ENCODE measurements around the gene DNAH7. TPM values are rescaled to one million over a fixed set of nuclear protein-coding genes. Genes with fewer than 3 reads are reported as not detected.
A peak's percentile ranks its signal among the peaks of the same experiment; 100 is the strongest.

The DNAH7 gene
- total RNA-seq, result under 1 TPM in 1 of 2 experiments, not detected in 1; 0.29 TPM

DNA sequence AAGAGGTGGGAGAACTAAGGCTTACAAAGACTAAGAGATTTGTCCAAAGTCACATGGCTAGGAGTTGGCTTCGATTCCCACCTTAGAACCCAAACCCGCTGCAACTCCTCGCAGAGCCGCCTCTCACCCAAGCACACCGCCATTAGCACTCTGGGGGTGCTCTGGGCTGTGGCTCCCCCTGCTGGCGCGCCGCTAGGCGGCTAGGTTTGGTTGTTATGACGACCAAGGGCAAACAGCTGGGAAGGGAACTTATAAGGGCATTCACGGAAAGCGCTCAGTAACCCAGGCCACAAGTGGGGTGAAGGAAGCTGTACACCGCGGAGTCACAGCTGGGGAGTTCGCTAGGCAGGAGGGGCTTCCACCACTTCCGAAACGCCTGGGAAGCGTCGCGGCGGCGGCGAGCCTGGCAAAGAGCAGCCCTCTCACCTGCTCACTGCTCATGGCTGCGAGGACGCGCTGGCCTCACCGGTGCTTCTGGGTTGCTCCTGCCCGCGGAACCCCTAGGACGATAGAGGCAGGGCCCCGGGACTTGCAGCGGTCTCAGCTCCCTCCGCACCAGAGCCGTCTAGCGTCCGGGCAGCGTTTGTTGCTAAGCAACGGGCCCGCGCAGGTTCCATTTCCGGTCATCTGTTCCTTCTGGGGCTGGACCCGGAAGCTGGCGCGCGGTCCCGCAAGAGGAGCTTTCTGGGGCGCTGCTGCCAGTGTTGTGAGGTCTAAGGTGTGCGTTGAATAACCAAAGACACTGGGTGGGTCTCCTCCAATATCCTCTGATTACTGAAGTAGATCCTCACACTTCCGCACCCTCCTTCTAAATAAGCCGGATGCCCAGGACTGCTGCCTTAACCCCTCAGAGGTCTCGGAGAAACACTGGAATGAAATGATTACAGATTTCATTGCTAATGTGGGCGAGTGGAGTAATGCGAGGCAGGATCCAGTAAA, at the start of gene DNAH7:
Gene DNAH7, minus strand, starts transcription at position 567 of the 939 bp plus-strand sequence. Its CDS starts 126 bp downstream, at position 441.
- intact Hi-C loops (cut with micrococcal nuclease), result loop anchor here (1.0 to 10.0 kb wide), 11 partner anchors 130 to 1902 kb away; partner anchors contain the start of gene HECW2
- peaks cover 2% of the 10 kb centered on the region for H3K27me3 Mint-ChIP-seq (ENCODE audit: low read depth)
- no peaks in the 10 kb centered on the region for H3K9me3 Mint-ChIP-seq
- CTCF ChIA-PET, result interaction anchor here (0.7 to 4.2 kb wide), 33 partner anchors 10 to 748 kb away, joined by 3 to 47 read pairs (median 3); partner anchors contain the start of gene SLC39A10
- peak; percentile 95 for DNase-seq
- no peaks in the 10 kb centered on the region for H3K36me3 Mint-ChIP-seq (ENCODE audit: low read depth)
- H3K4me1 Mint-ChIP-seq (ENCODE audit: low read depth), result peaks cover 9% of the 10 kb centered on the region
- peak within 1 kb of the TSS; percentile 87 for H3K4me3 Mint-ChIP-seq
- no peak within 1 kb of the TSS for H3K27ac Mint-ChIP-seq

DNA sequence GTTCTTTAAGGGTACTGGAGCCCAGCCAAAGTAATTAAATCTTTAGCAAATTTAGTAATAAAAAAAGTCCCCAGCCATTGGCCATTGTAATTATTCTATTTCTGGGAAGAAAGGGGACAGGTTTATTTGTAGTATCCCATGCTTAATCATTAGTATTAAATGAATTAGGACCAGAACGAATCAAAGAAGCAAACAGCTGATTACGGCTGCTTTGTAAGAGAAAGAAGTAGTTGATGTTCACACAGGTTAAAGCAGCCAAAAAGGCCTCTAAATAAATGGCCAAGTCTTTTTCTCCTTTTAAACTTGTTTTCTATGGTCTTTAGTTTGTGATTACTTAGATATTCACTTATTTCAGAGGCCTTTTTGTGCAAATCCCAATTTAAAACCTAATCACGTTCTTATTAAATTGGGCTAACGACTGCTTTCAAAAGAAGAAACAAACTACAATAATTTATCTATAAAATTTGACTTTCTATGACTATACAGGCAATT, 48.6 kb upstream of the DNAH7 start:
- Mint-ChIP-seq H3K27me3 (ENCODE audit: low read depth) (no peaks in the 10 kb centered on the region), H3K36me3 (ENCODE audit: low read depth) (no peaks in the 10 kb centered on the region), H3K4me1 (ENCODE audit: low read depth) (peaks cover 12% of the 10 kb centered on the region), H3K4me3 (no peak overlapping the region), H3K27ac (no peak overlapping the region), H3K9me3 (no peaks in the 10 kb centered on the region)
- CTCF ChIA-PET, result interaction anchor here (1.4 kb wide), 1 partner anchor 21 kb away, joined by 4 read pairs; no protein-coding TSS in a partner anchor
- intact Hi-C loops (cut with micrococcal nuclease), result no loop called here
- DNase-seq, result no peak

DNA sequence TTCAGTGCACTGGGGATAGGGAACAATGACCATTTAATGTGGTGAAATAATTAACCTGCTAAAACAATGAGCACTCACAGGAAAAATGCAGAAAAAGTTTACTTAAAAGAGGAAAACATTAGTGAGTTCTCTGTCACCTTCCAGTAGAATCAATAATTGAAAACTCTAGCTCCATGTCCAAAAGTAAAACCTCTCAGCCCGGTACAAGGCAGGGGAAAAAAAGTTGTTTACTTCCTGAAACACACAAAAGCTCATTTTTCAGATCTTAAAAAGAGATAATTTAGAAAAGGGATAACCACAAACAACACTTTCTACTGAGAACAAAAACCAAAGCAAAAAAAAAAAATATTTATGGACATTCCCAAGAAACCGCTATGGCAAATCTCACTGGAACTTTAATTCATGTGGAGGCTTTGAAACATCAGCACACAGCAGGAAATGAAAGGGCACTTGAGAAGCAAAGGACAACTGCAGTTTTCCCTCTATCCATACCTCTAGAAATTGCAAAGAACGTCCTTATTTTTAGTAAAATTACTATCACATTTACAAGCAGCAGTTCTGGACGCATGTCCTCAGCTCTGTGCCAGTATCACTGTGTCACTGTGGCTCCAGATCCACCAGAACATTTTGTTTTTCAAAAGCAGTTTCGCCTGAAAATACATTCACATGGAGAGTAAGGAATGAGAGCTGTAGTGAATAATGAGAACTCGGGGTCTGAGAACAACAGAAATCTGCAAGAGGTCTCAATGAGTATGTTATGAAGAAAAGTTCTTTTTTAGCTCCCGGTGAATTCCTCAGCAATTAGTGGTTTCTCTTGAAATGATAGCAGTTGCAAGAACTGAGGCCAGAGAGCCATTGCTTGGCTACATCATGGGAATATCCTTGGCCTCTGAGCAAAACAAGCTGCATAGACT, 44.7 kb upstream of the DNAH7 start:
- no peak overlapping the region for H3K4me3 Mint-ChIP-seq
- H3K9me3 Mint-ChIP-seq, result no peaks in the 10 kb centered on the region
- intact Hi-C loops (cut with micrococcal nuclease), result no loop called here
- no peaks in the 10 kb centered on the region for H3K36me3 Mint-ChIP-seq (ENCODE audit: low read depth)
- H3K4me1 Mint-ChIP-seq (ENCODE audit: low read depth), result peaks cover 16% of the 10 kb centered on the region
- no peaks in the 10 kb centered on the region for H3K27me3 Mint-ChIP-seq (ENCODE audit: low read depth)
- H3K27ac Mint-ChIP-seq, result no peak overlapping the region
- DNase-seq, result no peak
- CTCF ChIA-PET, result interaction anchor here (0.7 to 1.1 kb wide), 4 partner anchors 16 to 224 kb away, joined by 3 to 4 read pairs (median 3); no protein-coding TSS in a partner anchor

DNA sequence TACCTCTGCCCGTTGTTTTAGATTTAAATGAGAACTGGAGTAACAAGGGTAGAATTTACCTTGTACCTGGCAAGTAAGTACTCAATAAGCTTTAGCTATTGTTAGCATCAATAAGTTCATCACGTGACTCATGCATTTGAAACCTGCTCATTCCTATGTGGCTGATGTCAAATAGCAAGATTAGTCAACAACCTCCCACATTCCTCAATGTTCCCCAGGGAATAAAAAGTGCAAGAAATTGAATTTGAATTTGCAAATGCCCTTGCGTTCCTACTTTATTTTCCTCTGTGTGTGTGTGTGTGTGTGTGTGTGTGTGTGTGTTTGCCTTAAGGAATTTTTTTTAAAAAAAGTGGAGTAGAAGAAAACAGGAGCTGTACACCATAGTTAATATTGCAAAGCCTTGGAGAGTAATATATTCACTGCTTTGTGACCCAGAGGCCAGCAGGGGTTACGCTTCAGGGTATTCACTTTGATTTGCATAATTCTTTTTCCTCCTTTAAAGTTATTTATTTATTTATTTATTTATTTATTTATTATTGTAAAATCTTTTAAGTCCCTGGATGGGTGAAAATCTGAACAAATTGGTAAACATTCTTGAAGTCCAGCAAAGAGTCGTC, 43.9 kb upstream of the DNAH7 start:
- Mint-ChIP-seq H3K27me3 (ENCODE audit: low read depth) (no peaks in the 10 kb centered on the region), H3K36me3 (ENCODE audit: low read depth) (no peaks in the 10 kb centered on the region), H3K27ac (no peak overlapping the region), H3K4me3 (no peak overlapping the region), H3K4me1 (ENCODE audit: low read depth) (peaks cover 16% of the 10 kb centered on the region), H3K9me3 (no peaks in the 10 kb centered on the region)
- intact Hi-C loops (cut with micrococcal nuclease), result no loop called here
- no peak for DNase-seq
- CTCF ChIA-PET, result interaction anchor here (0.7 to 1.1 kb wide), 6 partner anchors 16 to 224 kb away, joined by 3 to 5 read pairs (median 3); no protein-coding TSS in a partner anchor

DNA sequence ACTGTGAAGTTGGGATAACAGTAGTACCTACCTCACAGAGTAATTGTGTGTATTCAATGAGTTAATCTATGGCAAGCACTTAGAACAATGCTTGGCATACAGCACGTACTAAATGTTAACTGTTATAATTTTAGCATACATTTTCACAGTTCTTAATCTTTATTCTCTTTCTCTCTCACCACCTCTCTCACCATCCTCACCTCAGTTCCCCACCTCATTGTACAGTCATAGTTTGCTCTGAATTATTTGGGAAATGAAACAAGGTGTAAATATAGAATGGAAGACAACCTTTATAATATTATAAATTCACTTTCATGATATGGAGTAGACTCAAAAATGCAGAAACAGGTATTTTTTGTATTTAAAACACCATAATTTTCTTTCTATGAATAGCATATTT, 40.0 kb upstream of the DNAH7 start:
- CTCF ChIA-PET, result interaction anchor here (0.6 to 3.0 kb wide), 2 partner anchors 30 to 189 kb away, joined by 3 to 14 read pairs; no protein-coding TSS in a partner anchor
- DNase-seq, result no peak
- H3K27me3 Mint-ChIP-seq (ENCODE audit: low read depth), result no peaks in the 10 kb centered on the region
- H3K27ac Mint-ChIP-seq, result no peak overlapping the region
- peaks cover 33% of the 10 kb centered on the region for H3K4me1 Mint-ChIP-seq (ENCODE audit: low read depth)
- H3K36me3 Mint-ChIP-seq (ENCODE audit: low read depth), result no peaks in the 10 kb centered on the region
- no peaks in the 10 kb centered on the region for H3K9me3 Mint-ChIP-seq
- intact Hi-C loops (cut with micrococcal nuclease), result no loop called here
- H3K4me3 Mint-ChIP-seq, result no peak overlapping the region

DNA sequence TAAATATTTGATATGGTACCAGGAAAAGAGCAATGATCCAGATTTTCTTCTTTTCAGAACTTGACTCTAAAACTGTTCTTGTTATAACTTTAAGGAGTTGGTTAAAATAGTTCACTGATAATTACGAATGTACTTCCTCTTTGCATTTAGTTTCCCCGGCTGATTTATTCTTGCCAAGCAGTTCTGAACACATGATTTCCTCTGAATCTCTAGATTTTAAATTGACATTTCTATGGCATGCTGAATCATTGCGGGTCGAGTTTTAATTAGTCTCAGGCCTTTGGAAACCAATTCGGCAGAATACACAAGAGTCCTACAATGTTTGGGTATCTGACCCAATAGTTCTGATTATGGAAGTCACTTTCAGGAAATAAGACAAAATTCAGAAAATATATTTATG, 37.3 kb upstream of the DNAH7 start:
- Mint-ChIP-seq H3K27me3 (ENCODE audit: low read depth) (no peaks in the 10 kb centered on the region), H3K27ac (no peak overlapping the region), H3K9me3 (no peaks in the 10 kb centered on the region), H3K4me1 (ENCODE audit: low read depth) (peaks cover 38% of the 10 kb centered on the region), H3K4me3 (peak overlapping the region; percentile 37), H3K36me3 (ENCODE audit: low read depth) (no peaks in the 10 kb centered on the region)
- no peak for DNase-seq
- CTCF ChIA-PET, result interaction anchor here (0.7 to 3.0 kb wide), 2 partner anchors 28 to 186 kb away, joined by 3 to 14 read pairs; no protein-coding TSS in a partner anchor
- intact Hi-C loops (cut with micrococcal nuclease), result no loop called here

DNA sequence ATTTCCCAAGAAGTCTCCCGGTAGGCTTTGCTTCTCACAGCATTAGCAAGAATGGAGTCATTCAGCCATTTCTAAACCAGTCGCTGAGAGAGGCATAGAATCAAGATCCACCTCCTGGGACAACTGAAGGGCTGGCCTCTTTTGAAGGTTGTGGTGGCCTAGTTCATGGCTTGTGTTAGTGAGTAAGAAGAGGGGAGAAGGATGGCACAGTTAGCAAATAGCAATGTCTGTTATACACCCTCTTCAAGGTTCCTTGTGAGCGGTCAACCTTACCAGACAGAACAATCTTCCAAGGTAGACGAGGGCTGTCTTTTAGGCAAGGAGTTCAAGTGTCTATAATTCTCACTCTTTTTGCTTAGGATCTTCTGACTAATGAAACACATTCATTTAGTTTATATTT, 35.4 kb upstream of the DNAH7 start:
- H3K27ac Mint-ChIP-seq, result no peak overlapping the region
- H3K4me1 Mint-ChIP-seq (ENCODE audit: low read depth), result peaks cover 46% of the 10 kb centered on the region
- H3K36me3 Mint-ChIP-seq (ENCODE audit: low read depth), result no peaks in the 10 kb centered on the region
- CTCF ChIA-PET, result no interaction called here
- no peaks in the 10 kb centered on the region for H3K9me3 Mint-ChIP-seq
- no peaks in the 10 kb centered on the region for H3K27me3 Mint-ChIP-seq (ENCODE audit: low read depth)
- intact Hi-C loops (cut with micrococcal nuclease), result no loop called here
- H3K4me3 Mint-ChIP-seq, result no peak overlapping the region
- no peak for DNase-seq

DNA sequence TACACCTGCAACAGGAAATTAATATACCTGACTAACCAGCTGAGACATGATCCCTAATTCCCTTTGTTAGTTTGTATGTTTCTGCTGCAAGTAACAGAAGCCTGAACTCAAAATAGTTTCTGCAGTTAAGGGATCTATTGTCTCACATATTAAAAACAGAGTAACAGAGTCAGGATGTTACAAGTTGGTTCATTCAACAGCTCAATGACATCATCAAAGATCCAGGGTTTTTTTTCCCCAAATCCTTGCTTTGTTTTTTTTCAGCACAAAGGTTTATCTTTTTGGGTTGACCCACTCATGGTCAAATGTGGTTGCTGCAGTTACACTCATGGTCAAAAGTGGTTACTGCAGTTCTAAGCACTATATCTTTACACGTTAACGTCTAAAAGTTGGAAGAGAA, 35.0 kb upstream of the DNAH7 start:
- no peaks in the 10 kb centered on the region for H3K27me3 Mint-ChIP-seq (ENCODE audit: low read depth)
- intact Hi-C loops (cut with micrococcal nuclease), result no loop called here
- no peak overlapping the region for H3K27ac Mint-ChIP-seq
- H3K36me3 Mint-ChIP-seq (ENCODE audit: low read depth), result no peaks in the 10 kb centered on the region
- no peak for DNase-seq
- H3K4me1 Mint-ChIP-seq (ENCODE audit: low read depth), result peaks cover 46% of the 10 kb centered on the region
- H3K9me3 Mint-ChIP-seq, result no peaks in the 10 kb centered on the region
- no peak overlapping the region for H3K4me3 Mint-ChIP-seq
- CTCF ChIA-PET, result no interaction called here

DNA sequence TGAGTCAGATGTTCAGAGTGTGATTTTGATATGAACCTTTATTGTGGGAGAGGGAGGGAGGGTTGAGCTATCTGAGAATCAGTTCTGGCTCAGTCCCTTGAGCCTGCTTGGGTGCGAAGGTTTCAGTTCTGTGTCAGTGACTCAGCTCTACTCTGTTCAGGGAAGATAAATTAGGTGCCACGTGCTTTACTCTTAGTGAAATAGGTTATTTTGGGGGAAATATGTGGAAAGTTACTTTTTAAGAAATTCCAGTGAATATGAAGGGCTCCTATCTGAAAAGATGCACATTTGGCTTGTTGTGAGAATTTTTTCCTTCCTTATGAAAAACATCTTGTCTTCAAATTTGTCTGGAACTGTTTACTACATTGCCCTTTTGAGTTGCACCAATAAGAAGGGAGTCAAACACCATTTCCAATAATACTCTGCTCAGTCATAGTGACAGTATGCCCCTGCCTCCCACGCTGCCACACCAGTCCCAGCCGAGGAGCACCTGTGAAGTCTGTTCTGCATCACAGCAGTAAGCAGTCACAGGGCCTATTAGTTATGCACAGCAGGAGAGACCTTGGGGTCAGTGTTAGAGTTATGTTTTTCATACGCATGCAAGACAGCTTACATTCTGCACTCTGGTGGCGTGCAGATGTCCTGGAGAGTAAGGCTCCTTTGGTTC, 32.8 kb upstream of the DNAH7 start:
- intact Hi-C loops (cut with micrococcal nuclease), result loop anchor here (1.0 to 2.0 kb wide), 3 partner anchors 19 to 186 kb away; no protein-coding TSS in a partner anchor

DNA sequence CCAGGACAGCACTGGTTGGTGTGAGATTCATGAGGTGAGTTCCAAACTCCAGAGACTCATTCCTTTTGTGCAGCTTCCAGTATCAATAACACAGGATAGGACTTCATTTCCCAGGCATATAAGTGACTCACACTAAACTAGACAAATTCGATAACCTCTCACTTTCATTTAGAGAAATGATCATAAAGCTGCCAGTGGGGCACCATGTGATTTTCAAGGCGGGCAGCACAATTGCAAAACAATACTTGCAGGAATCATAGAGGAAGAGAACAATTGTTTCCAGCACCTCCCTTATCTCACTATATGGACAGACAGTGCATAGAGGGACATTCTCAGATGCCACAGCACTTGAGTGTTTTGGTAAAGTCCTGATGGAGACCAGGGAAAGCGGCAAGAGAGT, 31.3 kb upstream of the DNAH7 start:
- no peak overlapping the region for H3K4me3 Mint-ChIP-seq
- H3K27ac Mint-ChIP-seq, result no peak overlapping the region
- no peaks in the 10 kb centered on the region for H3K27me3 Mint-ChIP-seq (ENCODE audit: low read depth)
- intact Hi-C loops (cut with micrococcal nuclease), result loop anchor here (2.0 kb wide), 1 partner anchor 17 kb away; no protein-coding TSS in a partner anchor
- H3K4me1 Mint-ChIP-seq (ENCODE audit: low read depth), result peaks cover 33% of the 10 kb centered on the region
- H3K9me3 Mint-ChIP-seq, result peaks cover 1% of the 10 kb centered on the region
- CTCF ChIA-PET, result interaction anchor here (2.2 kb wide), 1 partner anchor 22 kb away, joined by 11 read pairs; no protein-coding TSS in a partner anchor
- no peaks in the 10 kb centered on the region for H3K36me3 Mint-ChIP-seq (ENCODE audit: low read depth)
- DNase-seq, result no peak

More for the DNA sequence above, 32.8 kb upstream of the DNAH7 start:
- no peaks in the 10 kb centered on the region for H3K36me3 Mint-ChIP-seq (ENCODE audit: low read depth)
- peak; percentile 71 for DNase-seq
- no peaks in the 10 kb centered on the region for H3K27me3 Mint-ChIP-seq (ENCODE audit: low read depth)
- H3K9me3 Mint-ChIP-seq, result no peaks in the 10 kb centered on the region
- peaks cover 44% of the 10 kb centered on the region for H3K4me1 Mint-ChIP-seq (ENCODE audit: low read depth)
- peak overlapping the region; percentile 44 for H3K27ac Mint-ChIP-seq
- CTCF ChIA-PET, result interaction anchor here (1.2 to 2.2 kb wide), 5 partner anchors 23 to 236 kb away, joined by 3 to 11 read pairs (median 4); partner anchors contain the start of gene DNAH7
- no peak overlapping the region for H3K4me3 Mint-ChIP-seq

All from activated naive CD4-positive, alpha-beta T cell treated with anti-CD3 and anti-CD28 coated beads for 36 hours (primary cell).